Body of pancreas (tissue), 4 donors: ENCODE measurements around the gene SLX1B. TPM values are rescaled to one million over a fixed set of nuclear protein-coding genes. Genes with fewer than 3 reads are reported as not detected.
"Not testable (repeated sequence)": the region's sequence is repeated elsewhere in the genome, so short reads cannot be mapped to it uniquely, and the experiment has no call there.

Experiments used
- ATAC-seq: fragments of 150-250 bp; one replicate; pipeline ENCODE4 v1.9.1; 2016
- DNase-seq, 4 donors: peaks; one replicate each; pipeline ENCODE4 v3.0.0-alpha.2; 2019
- H3K27ac ChIP-seq, 4 donors: fragments of 200-600 bp; sonication (generic); 1 replicate in 3 of 4; 2 replicates in 1 of 4; pipeline versions ENCODE4 v1.5.1 to v1.6.1; 2016 to 2019; ENCODE audit warnings: mild to moderate bottlenecking in 1 of 4, mixed read lengths in 1 of 4, moderate library complexity in 1 of 4
- H3K27me3 ChIP-seq, 2 donors: fragments of 200-600 bp; sonication (generic); one replicate each; pipeline ENCODE4 v1.6.0; 2016; ENCODE audit warnings: mild to moderate bottlenecking in 1 of 2
- H3K36me3 ChIP-seq, 2 donors: fragments of 200-600 bp; sonication (generic); replicated peaks in 1 of 2; 2 replicates each; pipeline ENCODE4 v1.5.1; 2016; ENCODE audit warnings: low read depth in 2 of 2; ENCODE audit not compliant: insufficient read depth in 1 of 2
- H3K4me1 ChIP-seq: fragments of 200-600 bp; sonication (generic); one replicate; pipeline ENCODE4 v1.6.0; 2016
- H3K4me3 ChIP-seq, 2 donors: fragments of 200-600 bp; sonication (generic); 1 replicate in 1 of 2; 2 replicates in 1 of 2; pipeline ENCODE4 v1.5.1; 2016 to 2019
- H3K9me3 ChIP-seq, 3 donors: fragments of 200-600 bp; sonication (generic); 1 replicate in 2 of 3; 2 replicates in 1 of 3; pipeline ENCODE4 v1.5.1; 2016
- WGBS, 2 donors: methylation state at CpG; one replicate each; pipeline ENCODE4 v1.1.5; 2017; 5-methylcytosine and 5-hydroxymethylcytosine counted together
- intact Hi-C: fragments of 100-400 bp; cut with DNase I; formaldehyde crosslinking; loops from one replicate; pipeline ENCODE4 v1.15.1; 2023
- small RNA-seq: library from RNA; depleted of rRNA; stranded (forward); fragments of <200 nt; gene quantifications from one replicate; pipeline ENCODE3, GENCODE V24; 2016
- total RNA-seq, 2 donors: library from RNA; depleted of rRNA; stranded (reverse); fragments of >200 nt; gene quantifications; one replicate each; pipeline ENCODE4 v1.1.0, GENCODE V29; 2016

SLX1B gene
- total RNA-seq, 2 donors from 2014 or later = 20.8 to 52.7 TPM

- H3K27me3 ChIP-seq, H3K4me1 ChIP-seq, ATAC-seq, DNase-seq, intact Hi-C loops, H3K36me3 ChIP-seq, H3K27ac ChIP-seq, H3K4me3 ChIP-seq, H3K9me3 ChIP-seq: not testable (repeated sequence)
- WGBS, 2 donors = no CpG with 5 or more reads among the region's 10 CpGs
These were observed 13.5 kb downstream of the SLX1B start for GRCh38 chr16:29467654-29468366.

DNA sequence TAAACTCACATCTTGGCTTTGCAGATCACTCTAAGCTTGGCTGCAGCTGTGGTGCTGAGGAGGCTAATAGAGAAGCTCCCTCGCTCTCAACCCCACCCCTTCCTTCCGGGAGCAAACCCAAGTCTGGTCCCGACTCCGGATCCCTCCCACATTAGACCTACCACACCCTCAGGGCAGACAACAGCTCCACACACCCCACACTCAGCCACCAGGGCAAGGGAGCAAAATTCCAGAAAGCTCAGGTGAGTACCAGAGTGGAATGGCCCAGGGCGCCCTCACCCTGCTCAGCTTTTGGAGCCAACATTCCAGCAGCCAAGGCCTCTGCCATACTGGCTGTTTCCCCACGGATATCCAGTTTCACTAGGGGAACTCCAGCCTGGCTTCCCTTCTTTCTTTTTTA, 15.3 kb downstream of the SLX1B start:
- H3K4me3 ChIP-seq, H3K27me3 ChIP-seq, H3K9me3 ChIP-seq, H3K36me3 ChIP-seq, H3K4me1 ChIP-seq, intact Hi-C loops: not testable (repeated sequence)
- peak; percentile 53 to 66 (median 58) for DNase-seq
- 26 to 28% methylated on average over 4 to 6 of the region's 6 CpGs for WGBS, 2 donors
- H3K27ac ChIP-seq = peak overlapping the region in 2 of 4 donors; percentile 57 to 67
- ATAC-seq = peak; percentile 81

DNA sequence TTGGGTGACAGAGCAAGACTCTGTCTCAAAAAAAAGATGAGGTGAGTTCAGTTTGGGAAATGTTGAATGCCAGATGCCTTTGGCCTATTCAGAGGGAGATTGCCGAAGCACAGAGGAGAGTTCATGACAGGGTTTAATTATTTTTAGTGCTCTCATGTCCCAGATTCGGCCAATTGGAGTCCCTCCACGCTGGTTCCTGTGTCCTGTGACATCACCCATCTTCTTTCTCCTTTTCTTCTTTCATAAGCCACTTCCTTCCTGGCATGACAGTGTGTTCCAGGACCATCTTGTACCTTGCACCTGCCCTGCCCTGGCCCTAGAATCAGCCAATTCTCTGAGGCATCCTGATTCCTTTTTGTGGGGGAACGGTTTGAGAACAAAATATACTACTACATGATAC, 17.7 kb downstream of the SLX1B start:
- H3K27me3 ChIP-seq, ATAC-seq, H3K36me3 ChIP-seq, DNase-seq, H3K4me3 ChIP-seq, intact Hi-C loops, H3K27ac ChIP-seq, H3K9me3 ChIP-seq, H3K4me1 ChIP-seq: not testable (repeated sequence)
- WGBS, 2 donors = no CpG with 5 or more reads among the region's 4 CpGs

DNA sequence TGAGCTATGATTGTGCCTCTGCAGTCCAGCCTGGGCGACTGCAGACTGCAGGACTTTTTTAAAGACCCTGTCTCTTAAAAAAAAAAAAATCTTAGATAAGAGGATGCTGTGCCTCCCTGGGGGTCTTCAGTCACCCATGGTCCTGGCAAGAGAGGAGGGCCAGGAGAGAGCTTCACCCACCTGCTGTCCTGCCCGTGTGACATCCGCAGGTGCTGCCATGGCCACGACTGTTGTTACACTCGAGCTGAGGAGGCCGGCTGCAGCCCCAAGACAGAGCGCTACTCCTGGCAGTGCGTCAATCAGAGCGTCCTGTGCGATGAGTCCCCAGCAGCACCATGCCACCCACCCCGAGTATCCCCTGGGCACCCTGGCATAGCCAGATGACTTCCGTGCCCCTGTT, 27.9 kb downstream of the SLX1B start:
- H3K27ac ChIP-seq, intact Hi-C loops, H3K27me3 ChIP-seq, H3K9me3 ChIP-seq, H3K4me1 ChIP-seq, ATAC-seq, H3K36me3 ChIP-seq, H3K4me3 ChIP-seq: not testable (repeated sequence)
- DNase-seq = peak in 3 of 4 donors; percentile 0 to 15 (median 3)
- 76% methylated on average over 7 of the region's 12 CpGs; no CpG with 5 or more reads in 1 of the 2 donors for WGBS, 2 donors

DNA sequence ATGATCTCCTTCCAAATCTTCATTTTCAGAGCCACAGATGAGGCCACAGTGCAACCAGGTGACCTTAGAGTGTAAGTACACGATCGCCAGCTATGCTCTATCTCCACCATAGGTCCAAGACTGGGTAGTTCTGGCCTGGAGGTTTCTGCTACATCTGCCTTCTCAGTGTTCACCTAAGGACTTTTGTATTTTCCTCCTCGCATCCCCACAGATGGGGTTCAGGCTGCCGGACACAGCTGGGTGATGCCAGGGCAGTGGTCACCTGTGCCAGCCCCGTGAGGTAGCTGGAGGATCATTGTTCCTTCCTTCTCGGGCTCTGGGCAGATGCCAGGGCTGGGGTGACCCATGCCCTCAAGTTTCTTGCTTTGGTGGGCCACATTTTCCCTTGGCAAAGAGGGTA, 52.0 kb downstream of the SLX1B start, which contains the start of gene NPIPB12:
NPIPB12 (minus strand) TSS at position 101 of the 400 bp plus-strand sequence.
- intact Hi-C loops, H3K9me3 ChIP-seq, H3K4me1 ChIP-seq, H3K27ac ChIP-seq, DNase-seq, H3K4me3 ChIP-seq, H3K36me3 ChIP-seq, H3K27me3 ChIP-seq, ATAC-seq: not testable (repeated sequence)
- WGBS, 2 donors = no CpG with 5 or more reads among the region's 6 CpGs

Small RNA genes lying within 50 kb of the gene (small RNA-seq; reads per million reads assigned to genes)
- not detected for gene AC133555.2

Other genes with a start within 250 kb of the SLX1B start
- 1 to 10 TPM in 1 of 2 donors, under 1 TPM in 1; 0.78 to 1.6 TPM for gene NPIPB11, start 47.8 kb upstream of the SLX1B start, total RNA-seq
- gene BOLA2, start 182 bp upstream of the SLX1B start, total RNA-seq = 10 to 100 TPM in 1 of 2 donors, 1 to 10 TPM in 1; 5.2 to 16.2 TPM
- gene SULT1A4, start 5.4 kb downstream of the SLX1B start, total RNA-seq = 1 to 10 TPM; 1.8 to 6.3 TPM
- 10 to 100 TPM; 16.5 to 47.2 TPM for gene NPIPB12, start 51.9 kb downstream of the SLX1B start, total RNA-seq
- 1 to 10 TPM; 1.3 to 2.0 TPM for gene SPN, start 208.7 kb downstream of the SLX1B start, total RNA-seq
- gene QPRT, start 224.6 kb downstream of the SLX1B start, total RNA-seq = 10 to 100 TPM; 28.0 to 30.3 TPM